Glutamatergic neuron (in vitro differentiated cells): Measurements from ENCODE around the gene PIK3C2B. TPM values are rescaled to one million over a fixed set of nuclear protein-coding genes. Genes with fewer than 3 reads are reported as not detected.
A peak's percentile ranks its signal among the peaks of the same experiment; 100 is the strongest.

ENCODE experiments used
- DNase-seq: peaks from one replicate; pipeline ENCODE4 v3.0.0; 2022
- H3K27ac Mint-ChIP-seq: one replicate; pipeline ENCODE4 v1.8.0; 2020; ENCODE audit warnings: mild to moderate bottlenecking, mixed read lengths, inconsistent platforms; ENCODE audit not compliant: unreplicated experiment
- H3K27me3 Mint-ChIP-seq: one replicate; pipeline ENCODE4 v1.8.0; 2020; ENCODE audit warnings: mild to moderate bottlenecking, moderate library complexity, mixed read lengths, inconsistent platforms; ENCODE audit not compliant: unreplicated experiment
- H3K36me3 Mint-ChIP-seq: one replicate; pipeline ENCODE4 v1.8.0; 2020; ENCODE audit warnings: mild to moderate bottlenecking, mixed read lengths, inconsistent platforms; ENCODE audit not compliant: unreplicated experiment
- H3K4me1 Mint-ChIP-seq: one replicate; pipeline ENCODE4 v1.8.0; 2020; ENCODE audit warnings: mild to moderate bottlenecking, low read depth, mixed read lengths, inconsistent platforms; ENCODE audit not compliant: unreplicated experiment
- H3K4me3 Mint-ChIP-seq: one replicate; pipeline ENCODE4 v1.8.0; 2020; ENCODE audit warnings: mild to moderate bottlenecking, mixed read lengths, inconsistent platforms; ENCODE audit not compliant: unreplicated experiment
- H3K9me3 Mint-ChIP-seq: one replicate; pipeline ENCODE4 v1.8.0; 2020; ENCODE audit warnings: mild to moderate bottlenecking, moderate library complexity, mixed read lengths, inconsistent platforms; ENCODE audit not compliant: unreplicated experiment
- total RNA-seq: library from RNA; stranded (reverse); fragmentation: NEBNext Ultra II Directional; extraction: Animal tissue kit (Norgen Biotek cat#: 25700); gene quantifications from one replicate; pipeline ENCODE4 v1.2.1, GENCODE V29; 2021; ENCODE audit not compliant: unreplicated experiment
- TF ChIP-seq, protein P1 (sequence below): fragments of 200-600 bp; sonication (generic); IDR thresholded peaks from one replicate; pipeline ENCODE4 v1.5.0; 2021; ENCODE audit not compliant: partially characterized antibody, unreplicated experiment

Gene PIK3C2B
- total RNA-seq, 1 donor from 2014 or later = 156 TPM

DNA sequence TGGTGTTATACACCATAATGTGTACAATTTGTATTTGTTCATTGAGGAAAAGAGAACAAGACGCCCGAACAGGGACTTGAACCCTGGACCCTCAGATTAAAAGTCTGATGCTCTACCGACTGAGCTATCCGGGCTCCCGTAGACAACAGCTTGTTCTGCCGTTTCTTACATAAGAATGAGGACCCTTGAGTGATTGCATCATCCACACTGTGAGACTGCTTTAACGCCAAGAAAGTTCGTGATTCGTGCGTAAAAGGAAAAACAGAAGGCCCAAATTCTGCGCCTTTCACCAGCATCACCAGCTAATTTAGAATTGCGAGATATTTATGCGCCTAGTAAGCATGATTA, 12.3 kb upstream of the PIK3C2B start:
- peak overlapping the region; percentile 97 for H3K4me3 Mint-ChIP-seq
- DNase-seq = peak; percentile 73

DNA sequence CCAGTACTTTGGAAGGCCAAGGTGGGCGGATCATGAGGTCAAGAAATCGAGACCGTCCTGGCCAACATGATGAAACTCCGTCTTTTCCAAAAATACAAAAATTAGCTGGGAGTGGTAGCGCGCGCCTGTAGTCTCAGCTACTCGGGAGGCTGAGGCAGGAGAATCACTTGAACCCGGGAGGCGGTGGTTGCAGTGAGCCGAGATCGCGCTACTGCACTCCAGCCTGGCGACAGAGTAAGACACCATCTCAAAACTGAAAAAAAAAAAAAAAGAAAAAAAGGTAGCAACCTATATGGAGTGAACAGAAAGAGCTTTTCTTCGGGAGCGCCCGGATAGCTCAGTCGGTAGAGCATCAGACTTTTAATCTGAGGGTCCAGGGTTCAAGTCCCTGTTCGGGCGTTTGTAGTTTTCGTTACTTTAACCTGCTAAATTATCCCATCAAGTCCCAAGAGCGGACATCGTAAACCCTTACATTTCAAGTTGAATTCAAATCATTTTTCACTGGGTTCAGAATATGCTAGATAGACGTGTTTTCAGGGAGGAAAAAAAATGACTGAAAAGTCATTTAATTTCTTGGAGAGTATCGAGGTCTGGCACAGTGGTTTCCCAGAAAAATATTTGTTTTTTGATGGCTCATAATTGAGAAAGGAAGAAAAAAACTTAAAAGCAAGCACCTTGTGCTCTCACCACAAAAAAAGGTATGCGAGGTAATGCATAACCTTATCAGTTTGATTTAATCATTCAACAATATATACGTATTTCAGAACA, 11.8 kb upstream of the PIK3C2B start:
- Mint-ChIP-seq H3K4me3 (peak overlapping the region; percentile 97), H3K4me1 (peaks cover 8% of the 10 kb centered on the region), H3K27me3 (peaks cover 19% of the 10 kb centered on the region), H3K9me3 (peaks cover 24% of the 10 kb centered on the region), H3K36me3 (peaks cover 7% of the 10 kb centered on the region), H3K27ac (peak overlapping the region; percentile 97)
- TF ChIP-seq, protein P1, sequence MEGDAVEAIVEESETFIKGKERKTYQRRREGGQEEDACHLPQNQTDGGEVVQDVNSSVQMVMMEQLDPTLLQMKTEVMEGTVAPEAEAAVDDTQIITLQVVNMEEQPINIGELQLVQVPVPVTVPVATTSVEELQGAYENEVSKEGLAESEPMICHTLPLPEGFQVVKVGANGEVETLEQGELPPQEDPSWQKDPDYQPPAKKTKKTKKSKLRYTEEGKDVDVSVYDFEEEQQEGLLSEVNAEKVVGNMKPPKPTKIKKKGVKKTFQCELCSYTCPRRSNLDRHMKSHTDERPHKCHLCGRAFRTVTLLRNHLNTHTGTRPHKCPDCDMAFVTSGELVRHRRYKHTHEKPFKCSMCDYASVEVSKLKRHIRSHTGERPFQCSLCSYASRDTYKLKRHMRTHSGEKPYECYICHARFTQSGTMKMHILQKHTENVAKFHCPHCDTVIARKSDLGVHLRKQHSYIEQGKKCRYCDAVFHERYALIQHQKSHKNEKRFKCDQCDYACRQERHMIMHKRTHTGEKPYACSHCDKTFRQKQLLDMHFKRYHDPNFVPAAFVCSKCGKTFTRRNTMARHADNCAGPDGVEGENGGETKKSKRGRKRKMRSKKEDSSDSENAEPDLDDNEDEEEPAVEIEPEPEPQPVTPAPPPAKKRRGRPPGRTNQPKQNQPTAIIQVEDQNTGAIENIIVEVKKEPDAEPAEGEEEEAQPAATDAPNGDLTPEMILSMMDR = no peak
- peak; percentile 70 for DNase-seq

More for the DNA sequence above, 12.3 kb upstream of the PIK3C2B start:
- Mint-ChIP-seq H3K9me3 (peaks cover 24% of the 10 kb centered on the region), H3K4me1 (peaks cover 8% of the 10 kb centered on the region), H3K27ac (peak overlapping the region; percentile 97), H3K36me3 (peaks cover 7% of the 10 kb centered on the region), H3K27me3 (peaks cover 19% of the 10 kb centered on the region)
- TF ChIP-seq, protein P1 = no peak

DNA sequence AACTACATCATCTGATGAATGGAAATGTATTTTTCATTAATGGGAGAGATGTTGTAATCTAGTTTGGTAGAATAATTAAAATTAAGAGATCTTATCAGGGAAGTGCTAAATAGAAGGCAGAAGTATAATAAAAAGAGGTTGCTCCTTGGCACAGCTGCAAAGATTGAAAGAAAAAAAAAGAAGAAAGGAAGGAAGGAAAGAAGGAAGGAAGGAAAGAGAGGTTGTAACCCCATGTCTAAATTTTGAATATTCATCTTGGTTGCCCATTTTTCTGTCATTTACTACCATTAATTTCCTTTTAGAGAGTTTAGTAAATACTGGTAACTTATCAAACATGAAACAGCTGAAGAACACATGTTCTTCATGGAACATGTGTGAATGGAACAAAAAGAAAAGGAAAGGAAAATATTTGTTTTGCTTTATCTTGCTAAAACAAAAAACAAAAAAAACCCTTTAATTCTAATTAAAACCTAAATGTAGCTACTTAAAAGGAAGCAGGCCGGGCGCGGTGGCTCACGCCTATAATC, 11.1 kb upstream of the PIK3C2B start:
- Mint-ChIP-seq H3K4me3 (peak overlapping the region; percentile 97), H3K27ac (peak overlapping the region; percentile 97), H3K9me3 (peaks cover 24% of the 10 kb centered on the region), H3K4me1 (peaks cover 8% of the 10 kb centered on the region), H3K27me3 (peaks cover 19% of the 10 kb centered on the region), H3K36me3 (peaks cover 7% of the 10 kb centered on the region)
- TF ChIP-seq, protein P1 = no peak
- no peak for DNase-seq

DNA sequence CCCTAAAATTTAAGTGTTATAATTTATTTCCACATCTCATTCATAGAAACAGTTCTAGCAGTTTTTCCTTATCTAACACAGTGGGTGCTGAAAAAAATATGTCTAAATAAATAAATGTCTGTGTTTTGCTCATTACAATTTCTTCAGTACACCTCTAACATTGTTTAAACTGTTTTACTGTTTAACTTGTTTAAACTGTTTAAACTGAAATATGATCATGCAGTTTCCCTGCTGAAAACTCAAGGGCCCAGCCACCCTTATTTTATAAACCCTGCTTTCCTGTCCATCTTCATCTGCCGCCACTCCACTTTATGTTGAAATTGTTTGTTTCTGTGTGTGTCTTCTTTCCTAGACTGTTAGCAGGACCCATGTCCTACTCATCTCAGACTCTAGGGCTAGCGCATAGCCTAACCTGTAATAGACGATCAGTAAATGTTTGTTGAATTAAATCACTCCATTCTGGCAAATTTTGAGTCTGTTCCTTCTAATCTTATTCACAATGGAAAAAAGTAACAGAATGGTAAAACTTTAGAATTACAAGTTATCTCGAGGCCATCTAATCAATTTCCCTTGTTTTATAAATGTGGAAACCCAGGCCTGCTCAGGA, 9.4 kb upstream of the PIK3C2B start:
- Mint-ChIP-seq H3K4me1 (peaks cover 8% of the 10 kb centered on the region), H3K9me3 (peaks cover 24% of the 10 kb centered on the region), H3K4me3 (no peak overlapping the region), H3K27ac (no peak overlapping the region), H3K27me3 (peaks cover 22% of the 10 kb centered on the region), H3K36me3 (peaks cover 7% of the 10 kb centered on the region)
- TF ChIP-seq, protein P1 = no peak
- DNase-seq = no peak
